Gastroesophageal sphincter (tissue), 3 donors: ENCODE data around the gene ZNF605.

Source experiments
- EP300 ChIP-seq: sonication (generic); formaldehyde crosslinking; IDR thresholded peaks from one replicate; pipeline ENCODE4 v1.6.1; 2017; ENCODE audit warnings: antibody characterized with exemption, mild to moderate bottlenecking
- POLR2AphosphoS5 ChIP-seq: sonication (generic); formaldehyde crosslinking; IDR thresholded peaks from one replicate; pipeline ENCODE4 v1.6.1; 2017; ENCODE audit warnings: antibody characterized with exemption
- TF ChIP-seq, protein P1 (sequence below), 4 experiments: fragments of 200-600 bp in 2 of 4; fragments of 450-650 bp in 2 of 4; sonication (generic) in 1 of 4; IDR thresholded peaks; one replicate each; pipeline ENCODE4 v1.5.1; 2017 to 2019; ENCODE audit warnings: antibody characterized with exemption in 4 of 4, mild to moderate bottlenecking in 2 of 4, moderate library complexity in 2 of 4

DNA sequence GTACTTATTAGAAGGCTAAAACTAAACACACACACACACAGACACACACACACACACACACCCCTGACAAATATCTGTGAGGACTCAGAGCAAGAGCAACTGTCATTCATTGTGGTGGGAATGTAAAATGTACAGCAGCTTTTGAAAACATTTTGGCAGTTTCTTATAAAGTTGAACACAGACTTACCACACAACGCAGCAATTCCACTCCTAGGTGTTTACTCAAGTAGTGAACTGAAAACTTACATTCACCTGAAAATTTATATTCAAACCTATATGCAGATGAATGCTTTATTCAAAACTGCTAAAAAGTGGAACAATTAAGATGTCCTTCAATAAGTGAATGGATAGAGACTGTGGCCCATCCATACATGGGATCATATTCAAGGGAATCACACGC is 18.6 kb downstream of the ZNF605 start:
- TF ChIP-seq EP300 (no peak), POLR2AphosphoS5 (no peak)
- TF ChIP-seq, protein P1, sequence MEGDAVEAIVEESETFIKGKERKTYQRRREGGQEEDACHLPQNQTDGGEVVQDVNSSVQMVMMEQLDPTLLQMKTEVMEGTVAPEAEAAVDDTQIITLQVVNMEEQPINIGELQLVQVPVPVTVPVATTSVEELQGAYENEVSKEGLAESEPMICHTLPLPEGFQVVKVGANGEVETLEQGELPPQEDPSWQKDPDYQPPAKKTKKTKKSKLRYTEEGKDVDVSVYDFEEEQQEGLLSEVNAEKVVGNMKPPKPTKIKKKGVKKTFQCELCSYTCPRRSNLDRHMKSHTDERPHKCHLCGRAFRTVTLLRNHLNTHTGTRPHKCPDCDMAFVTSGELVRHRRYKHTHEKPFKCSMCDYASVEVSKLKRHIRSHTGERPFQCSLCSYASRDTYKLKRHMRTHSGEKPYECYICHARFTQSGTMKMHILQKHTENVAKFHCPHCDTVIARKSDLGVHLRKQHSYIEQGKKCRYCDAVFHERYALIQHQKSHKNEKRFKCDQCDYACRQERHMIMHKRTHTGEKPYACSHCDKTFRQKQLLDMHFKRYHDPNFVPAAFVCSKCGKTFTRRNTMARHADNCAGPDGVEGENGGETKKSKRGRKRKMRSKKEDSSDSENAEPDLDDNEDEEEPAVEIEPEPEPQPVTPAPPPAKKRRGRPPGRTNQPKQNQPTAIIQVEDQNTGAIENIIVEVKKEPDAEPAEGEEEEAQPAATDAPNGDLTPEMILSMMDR (IDR thresholded peaks at IDR 0.05), result no peak
